Keratinocyte (primary cell): ENCODE measurements around the gene CPEB1. TPM values are rescaled to one million over a fixed set of nuclear protein-coding genes. Genes with fewer than 3 reads are reported as not detected.

ENCODE experiments used
- DNase-seq: peaks from one replicate; pipeline ENCODE4 v3.0.0-alpha.2; 2011; ENCODE audit warnings: low read depth, missing footprints, low spot score
- FAIRE-seq: peaks from 2 replicates; lab custom pipeline; 2011; peaks lifted over from hg19 to GRCh38; lab: Jason Lieb, UNC
- H2AFZ ChIP-seq: 2 replicates; pipeline ENCODE4 v1.6.0; 2012; ENCODE audit warnings: low read length, control low read depth, inconsistent platforms; ENCODE audit not compliant: control insufficient read depth
- H3K27ac ChIP-seq: 2 replicates; pipeline ENCODE4 v1.5.1; 2011; ENCODE audit warnings: low read length; ENCODE audit not compliant: control insufficient read depth, insufficient read depth
- H3K27me3 ChIP-seq: 3 replicates; pipeline ENCODE4 v1.6.0; 2011; ENCODE audit warnings: low read length; ENCODE audit not compliant: control insufficient read depth, insufficient read depth; ENCODE audit errors: extremely low read depth
- H3K36me3 ChIP-seq, 2 experiments: 2 replicates in 1 of 2; 3 replicates in 1 of 2; pipeline ENCODE4 v1.5.1; 2011; ENCODE audit warnings: low read length in 2 of 2, mild to moderate bottlenecking in 1 of 2; ENCODE audit not compliant: control insufficient read depth in 2 of 2, insufficient read depth in 2 of 2; ENCODE audit errors: extremely low read depth in 1 of 2
- H3K4me1 ChIP-seq: 3 replicates; pipeline ENCODE4 v1.5.1; 2011; ENCODE audit warnings: low read length; ENCODE audit not compliant: control insufficient read depth, insufficient read depth; ENCODE audit errors: extremely low read depth
- H3K4me2 ChIP-seq: 3 replicates; pipeline ENCODE4 v1.6.0; 2011; ENCODE audit warnings: low read depth, low read length; ENCODE audit not compliant: control insufficient read depth, insufficient read depth; ENCODE audit errors: extremely low read depth
- H3K4me3 ChIP-seq, 3 experiments: fragments of 200-600 bp in 1 of 3; sonication (generic) in 1 of 3; 2 replicates in 2 of 3; 3 replicates in 1 of 3; pipeline ENCODE4 v1.5.1; 2011 to 2016; ENCODE audit warnings: low read length in 3 of 3, mild to moderate bottlenecking in 3 of 3, control low read depth in 2 of 3, inconsistent platforms in 1 of 3, low read depth in 1 of 3, mixed read lengths in 1 of 3, mixed run types in 1 of 3, moderate library complexity in 1 of 3; ENCODE audit not compliant: control insufficient read depth in 2 of 3, insufficient read depth in 2 of 3; ENCODE audit errors: extremely low read depth in 1 of 3
- H3K79me2 ChIP-seq: 2 replicates; pipeline ENCODE4 v1.6.0; 2012; ENCODE audit warnings: low read length; ENCODE audit not compliant: control insufficient read depth, insufficient read depth
- H3K9ac ChIP-seq: 3 replicates; pipeline ENCODE4 v1.6.0; 2011; ENCODE audit warnings: low read length; ENCODE audit not compliant: control insufficient read depth, insufficient read depth; ENCODE audit errors: extremely low read depth
- H3K9me1 ChIP-seq: 3 replicates; pipeline ENCODE4 v1.6.0; 2011; ENCODE audit warnings: low read length; ENCODE audit not compliant: control insufficient read depth, insufficient read depth; ENCODE audit errors: extremely low read depth
- H3K9me3 ChIP-seq: 2 replicates; pipeline ENCODE4 v1.5.1; 2012; ENCODE audit warnings: low read depth, low read length; ENCODE audit not compliant: control insufficient read depth
- H4K20me1 ChIP-seq: 3 replicates; pipeline ENCODE4 v1.6.0; 2011; ENCODE audit warnings: low read length; ENCODE audit not compliant: control insufficient read depth, insufficient read depth; ENCODE audit errors: extremely low read depth
- CTCF ChIP-seq, 3 experiments: IDR thresholded peaks in 1 of 3; conservative IDR thresholded peaks in 1 of 3; optimal IDR thresholded peaks in 1 of 3; 2 replicates in 2 of 3; 3 replicates in 1 of 3; pipeline versions ENCODE3 to v1.5.1; 2011; ENCODE audit warnings: low read length in 3 of 3, mild to moderate bottlenecking in 3 of 3, moderate library complexity in 2 of 3, control low read depth in 1 of 3, inconsistent platforms in 1 of 3; ENCODE audit not compliant: insufficient read depth in 2 of 3; ENCODE audit errors: extremely low read depth in 1 of 3
- EZH2 ChIP-seq: IDR thresholded peaks from one replicate; pipeline ENCODE4 v1.6.1; 2012; ENCODE audit warnings: inconsistent platforms, mild to moderate bottlenecking, low read length, moderate library complexity
- dilution Hi-C: fragments of 300-500 bp; cut with MboI; formaldehyde crosslinking; loops from one replicate; pipeline ENCODE4 v1.7.0; 2020; ENCODE audit warnings: low sequenced_read_pairs; ENCODE audit not compliant: extremely low pct_ligation_motif_present
- polyA plus RNA-seq, 5 experiments: library from polyadenylated mRNA; depleted of rRNA in 3 of 5; stranded (reverse) in 3 of 5; stranded (forward) in 1 of 5; unstranded in 1 of 5; fragments of >200 nt; gene quantifications; 1 replicate in 1 of 5; 2 replicates in 3 of 5; 3 replicates in 1 of 5; pipeline versions ENCODE4 v1.2.1 to v1.2.3, GENCODE V29; 2011 to 2012; ENCODE audit warnings: missing spikeins in 2 of 5, low read depth in 1 of 5, low replicate concordance in 1 of 5

The CPEB1 gene
- polyA plus RNA-seq, 1 donor (not counting 4 experiments of a cell fraction or from before 2014, with no cell fraction given) = 0.16 TPM

GRCh38 chr15:82532383-82532990, 114.7 kb downstream of the CPEB1 start:
- TF ChIP-seq EZH2 (no peak), CTCF (optimal IDR thresholded peaks at IDR 0.05 in 1 of 3, IDR thresholded peaks at IDR 0.05 in 1 of 3, conservative IDR thresholded peaks at IDR 0.05 in 1 of 3; ENCODE audit: extremely low read depth in 1 of 3, insufficient read depth in 2 of 3, low read length in 3 of 3) (no peak)
- H3K9ac ChIP-seq = no peak overlapping the region
- H3K9me3 ChIP-seq = no peaks in the 10 kb centered on the region
- no peaks in the 10 kb centered on the region for H3K27me3 ChIP-seq
- DNase-seq (no peak), FAIRE-seq (no peak)
- dilution Hi-C loops = no loop called here
- peaks cover 8% of the 10 kb centered on the region for H3K79me2 ChIP-seq
- H3K9me1 ChIP-seq = no peaks in the 10 kb centered on the region
- H3K36me3 ChIP-seq = peaks cover 16 to 19% of the 10 kb centered on the region in 2 experiments
- H3K4me3 ChIP-seq = no peak overlapping the region
- H3K27ac ChIP-seq = no peak overlapping the region
- no peak overlapping the region for H3K4me2 ChIP-seq
- peaks cover 16% of the 10 kb centered on the region for H4K20me1 ChIP-seq
- H3K4me1 ChIP-seq = peaks cover 7% of the 10 kb centered on the region
- no peak overlapping the region for H2AFZ ChIP-seq

GRCh38 chr15:82531496-82532382, 115.4 kb downstream of the CPEB1 start:
- TF ChIP-seq EZH2 (no peak), CTCF (optimal IDR thresholded peaks at IDR 0.05 in 1 of 3, IDR thresholded peaks at IDR 0.05 in 1 of 3, conservative IDR thresholded peaks at IDR 0.05 in 1 of 3; ENCODE audit: extremely low read depth in 1 of 3, insufficient read depth in 2 of 3, low read length in 3 of 3) (no peak)
- Histone ChIP-seq H3K27me3 (no peaks in the 10 kb centered on the region), H3K4me3 (no peak overlapping the region), H2AFZ (no peak overlapping the region), H3K9ac (no peak overlapping the region), H3K9me3 (no peaks in the 10 kb centered on the region), H4K20me1 (peaks cover 12% of the 10 kb centered on the region), H3K36me3 (peaks cover 9 to 16% of the 10 kb centered on the region in 2 experiments), H3K9me1 (no peaks in the 10 kb centered on the region), H3K4me2 (no peak overlapping the region), H3K79me2 (peaks cover under 1% of the 10 kb centered on the region), H3K27ac (no peak overlapping the region), H3K4me1 (peaks cover 4% of the 10 kb centered on the region)
- dilution Hi-C loops = no loop called here
- DNase-seq (no peak), FAIRE-seq (no peak)
